ENCODE data around the gene DLG1.

GRCh38 chr3:197068077-197068476 is 230.3 kb downstream of the DLG1 start:
- TF ChIP-seq POLR2A (IDR thresholded peaks at IDR 0.05; ENCODE audit: borderline replicate concordance, extremely low read depth, insufficient read depth, insufficient read length) (no peak), CTCF (IDR thresholded peaks at IDR 0.05 in 2 of 3, conservative IDR thresholded peaks at IDR 0.05 in 1 of 3; ENCODE audit: borderline replicate concordance in 1 of 3, insufficient read depth in 1 of 3, low read depth in 2 of 3, low read length in 2 of 3) (no peak), EZH2phosphoT487 (IDR thresholded peaks at IDR 0.05; ENCODE audit: borderline replicate concordance) (no peak), RAD21 (IDR thresholded peaks at IDR 0.05; ENCODE audit: low read depth) (no peak), SP1 (IDR thresholded peaks at IDR 0.05; ENCODE audit: low read depth) (no peak), EZH2 (IDR thresholded peaks at IDR 0.05) (no peak), REST (IDR thresholded peaks at IDR 0.05; ENCODE audit: low read depth) (no peak), ELF1 (IDR thresholded peaks at IDR 0.05; ENCODE audit: borderline replicate concordance, low read depth) (no peak), CBX3 (IDR thresholded peaks at IDR 0.05; ENCODE audit: low read depth) (no peak)

All from HCT116 (cell line).